GM19099 (cell line): ENCODE data around the gene SH3PXD2B.

ENCODE experiments used
- POLR2A ChIP-seq: IDR thresholded peaks from 3 replicates; pipeline ENCODE4 v1.6.1; 2011; ENCODE audit warnings: low read depth; ENCODE audit not compliant: insufficient read length; ENCODE audit errors: extremely low read depth

The SH3PXD2B gene

GRCh38 chr5:172422255-172422654 lies 32.1 kb downstream of the SH3PXD2B start:
- TF ChIP-seq POLR2A = no peak

GRCh38 chr5:172421020-172421419 lies 33.3 kb downstream of the SH3PXD2B start:
- TF ChIP-seq POLR2A = no peak

DNA sequence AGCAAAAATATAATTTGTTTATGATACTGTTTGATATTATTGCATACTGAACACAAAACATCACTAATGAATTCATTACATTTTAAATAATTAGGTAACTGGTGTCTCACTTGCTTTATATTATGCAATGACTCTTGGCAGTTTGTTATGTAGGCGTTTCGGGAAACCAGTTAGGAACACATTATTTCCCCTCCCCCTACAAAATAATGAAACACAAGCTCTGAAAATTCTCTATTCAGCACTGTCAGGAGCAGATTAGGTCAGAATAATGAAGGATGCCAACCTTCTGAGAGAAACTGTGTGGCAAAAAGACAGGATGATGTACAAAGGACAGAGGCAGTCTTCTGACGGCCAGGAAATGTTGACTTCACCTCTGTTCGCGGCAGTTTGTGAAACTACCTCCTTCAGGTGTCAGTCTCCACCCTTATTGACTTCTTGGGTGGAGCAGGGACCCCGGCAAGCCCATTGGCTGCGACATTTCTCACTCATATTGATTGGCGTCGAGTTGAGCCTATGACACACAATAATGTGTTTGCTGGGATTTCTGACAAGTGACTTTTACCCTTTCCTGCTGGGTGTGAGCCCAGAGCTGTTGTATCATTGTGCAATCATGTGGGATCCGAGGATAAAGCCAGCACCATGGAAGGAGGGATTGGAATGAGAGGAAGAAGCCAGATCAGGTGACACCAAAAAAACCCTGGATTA lies 33.9 kb downstream of the SH3PXD2B start:
- no peak for TF ChIP-seq POLR2A

DNA sequence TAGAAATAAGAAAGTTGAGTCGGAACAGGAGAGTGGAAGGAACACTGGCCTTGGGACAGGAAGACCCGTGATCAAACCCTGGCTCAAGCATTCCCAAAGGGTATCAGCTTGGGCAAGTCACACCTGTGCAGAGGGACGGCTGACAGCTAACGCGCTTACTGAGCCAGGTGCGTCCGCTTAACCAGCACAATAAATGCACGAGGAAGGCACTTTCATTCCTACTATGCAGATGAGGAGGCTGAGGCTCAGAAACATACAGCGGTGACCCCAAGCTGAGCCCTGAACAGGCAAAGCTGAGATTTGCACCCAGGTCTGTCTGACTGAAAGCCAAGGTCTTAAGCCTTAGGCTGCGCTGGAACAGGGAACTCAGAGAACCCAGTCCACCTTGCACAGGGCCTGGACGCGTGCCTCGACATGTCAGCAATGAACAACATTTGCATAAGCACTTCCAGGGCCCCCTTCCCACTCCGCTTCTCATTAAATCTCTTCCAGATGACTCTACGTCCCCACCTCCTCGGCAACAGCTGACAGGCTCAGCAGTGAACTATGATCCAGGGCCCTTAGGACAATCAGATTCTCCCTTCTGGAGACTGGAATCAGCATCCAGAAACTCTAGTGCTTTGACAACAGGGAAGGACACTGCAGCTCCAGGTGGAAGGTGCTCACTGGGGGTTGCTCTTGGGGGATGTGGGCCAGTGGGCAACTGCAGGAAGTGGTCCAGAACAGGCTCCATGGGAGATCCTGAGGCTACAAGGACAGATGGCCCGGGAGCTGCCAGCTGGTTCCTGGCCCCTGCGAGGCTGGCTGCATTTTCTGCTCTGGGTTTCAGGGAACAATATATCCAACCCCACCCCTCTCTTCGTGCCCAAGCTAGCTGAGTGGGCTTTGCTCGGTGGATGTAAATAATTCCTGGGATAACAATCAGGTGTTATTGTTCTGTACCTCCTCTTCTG lies 35.2 kb downstream of the SH3PXD2B start:
- no peak for TF ChIP-seq POLR2A

DNA sequence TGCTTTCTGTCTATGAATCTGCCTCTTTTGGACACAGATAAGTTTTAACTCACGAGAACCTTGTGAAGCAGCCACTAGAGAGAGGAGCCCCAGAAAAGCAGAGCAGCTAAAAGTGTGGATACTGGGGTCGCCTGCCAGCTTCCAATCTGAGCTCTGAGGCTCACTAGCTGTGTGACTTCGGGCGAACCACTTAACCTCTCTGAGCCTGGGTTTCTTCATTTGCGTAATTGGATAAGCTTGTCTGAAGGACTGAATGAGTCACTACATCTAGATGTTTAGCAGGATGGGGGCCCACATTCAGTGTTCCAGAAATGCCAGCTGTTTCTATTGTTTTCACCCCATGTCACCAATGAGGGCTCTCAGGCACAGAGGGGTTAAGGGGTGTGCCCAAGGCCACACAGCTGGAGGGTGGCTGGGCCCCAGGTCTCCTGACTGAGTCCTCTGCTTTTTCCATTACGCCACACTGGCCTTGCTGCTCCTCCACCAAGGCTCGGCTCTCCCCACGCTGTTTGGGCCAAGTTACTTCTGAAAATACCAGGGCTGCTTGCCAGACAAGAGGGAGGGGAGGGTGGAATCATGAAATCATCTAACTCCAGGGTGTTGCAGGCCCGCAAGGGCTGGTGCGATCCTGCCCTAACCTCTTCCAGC lies 36.2 kb downstream of the SH3PXD2B start:
- no peak for TF ChIP-seq POLR2A

DNA sequence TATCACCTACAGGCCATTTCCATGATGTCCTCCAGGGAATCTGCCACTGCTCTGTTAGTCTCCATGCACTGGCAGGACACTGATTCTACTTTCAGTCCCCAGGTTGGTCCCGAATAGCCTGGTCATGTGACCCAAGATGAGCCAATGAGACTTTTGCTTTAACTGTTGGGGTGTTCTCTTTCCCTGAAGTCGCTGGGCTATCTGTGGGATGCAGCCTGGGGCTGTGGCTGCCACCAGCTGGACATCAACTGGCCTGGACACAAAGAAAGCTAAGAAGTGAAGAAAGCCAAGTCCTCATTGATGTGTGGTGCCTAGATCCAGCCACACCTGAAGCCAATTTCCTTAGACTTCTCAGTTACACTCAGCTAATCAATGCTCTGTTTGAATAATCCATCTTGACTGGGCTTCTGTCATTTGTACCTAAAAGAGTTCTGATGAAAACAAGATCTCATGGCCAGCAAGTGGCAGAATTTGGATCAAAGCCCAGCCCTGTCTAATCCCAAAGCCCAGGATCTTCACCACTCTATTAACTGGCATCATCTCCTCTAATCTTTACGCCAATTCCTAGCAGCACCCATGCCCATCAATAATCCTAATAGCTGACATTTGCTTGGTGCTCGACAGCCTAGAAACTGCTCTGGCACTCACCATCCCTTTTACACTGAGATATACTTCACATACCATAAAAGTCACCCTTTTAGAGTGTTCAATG lies 37.0 kb downstream of the SH3PXD2B start:
- no peak for TF ChIP-seq POLR2A

GRCh38 chr5:172415362-172416275 lies 38.7 kb downstream of the SH3PXD2B start:
- TF ChIP-seq POLR2A = no peak

DNA sequence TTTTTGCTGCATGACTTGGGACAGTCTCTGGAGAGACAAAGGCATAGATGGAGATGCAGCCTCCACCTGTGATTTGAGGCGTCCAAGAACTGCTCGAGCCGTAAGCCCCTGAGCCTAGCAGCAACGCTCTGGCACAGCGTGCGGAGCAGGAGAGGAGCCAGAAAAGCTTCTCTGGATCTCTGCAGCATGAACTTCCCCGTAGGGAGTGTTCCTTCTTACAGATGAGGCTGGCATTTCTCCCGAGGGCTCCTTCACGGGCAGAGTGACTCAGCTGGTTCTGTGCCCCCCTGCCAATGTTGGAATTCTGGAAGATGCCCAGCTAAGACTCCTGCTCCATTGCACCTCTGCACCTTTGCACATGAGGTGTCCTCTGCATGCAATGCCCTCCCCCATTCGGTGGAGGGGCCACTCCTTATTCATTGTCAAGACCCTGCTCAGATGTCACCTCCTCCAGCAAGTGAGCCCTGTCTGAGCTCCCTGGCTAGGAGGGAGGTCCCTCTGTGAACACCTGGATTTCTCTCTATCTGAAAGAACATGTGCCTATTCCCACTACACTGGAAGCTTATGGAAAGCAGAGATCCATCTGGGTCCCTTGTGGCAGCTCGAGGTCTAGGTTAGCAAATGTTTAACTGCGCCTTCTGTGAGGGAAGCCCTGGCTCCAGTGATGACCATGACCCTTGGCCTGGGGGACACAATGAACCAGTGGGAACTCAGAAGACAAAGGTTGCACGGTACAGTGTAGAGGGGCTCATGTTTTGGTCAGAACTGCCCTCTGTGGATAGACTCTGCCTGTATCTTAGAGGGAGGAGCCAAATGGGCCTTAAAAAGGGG lies 39.6 kb downstream of the SH3PXD2B start:
- no peak for TF ChIP-seq POLR2A

DNA sequence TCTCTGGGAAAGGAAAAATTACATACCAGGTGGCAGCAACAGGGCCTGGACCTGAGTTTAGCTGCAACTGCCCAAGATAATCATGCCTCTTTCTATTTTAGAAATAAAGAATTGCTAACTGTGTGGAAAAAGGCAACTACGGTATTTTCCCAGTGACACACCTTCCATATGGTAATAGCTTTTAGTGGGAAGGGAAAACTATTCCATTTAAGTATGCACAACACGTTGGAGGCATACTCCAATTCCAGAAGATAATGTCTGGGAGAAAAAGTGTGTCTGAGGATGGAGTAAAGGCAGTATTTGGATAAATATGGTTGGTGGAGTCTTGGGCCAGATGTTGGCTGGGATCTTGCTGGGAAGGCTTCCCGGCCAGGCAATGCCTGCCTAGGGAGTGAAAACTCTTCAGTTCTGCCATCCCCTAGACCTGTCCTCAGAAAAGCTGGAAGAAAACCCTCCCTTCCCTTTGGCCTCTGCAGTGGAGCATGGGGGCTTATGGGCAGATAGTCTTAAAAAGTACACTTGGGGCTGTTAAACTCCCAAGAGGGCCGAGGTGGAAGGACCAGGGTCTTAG lies 40.6 kb downstream of the SH3PXD2B start:
- TF ChIP-seq POLR2A = no peak

DNA sequence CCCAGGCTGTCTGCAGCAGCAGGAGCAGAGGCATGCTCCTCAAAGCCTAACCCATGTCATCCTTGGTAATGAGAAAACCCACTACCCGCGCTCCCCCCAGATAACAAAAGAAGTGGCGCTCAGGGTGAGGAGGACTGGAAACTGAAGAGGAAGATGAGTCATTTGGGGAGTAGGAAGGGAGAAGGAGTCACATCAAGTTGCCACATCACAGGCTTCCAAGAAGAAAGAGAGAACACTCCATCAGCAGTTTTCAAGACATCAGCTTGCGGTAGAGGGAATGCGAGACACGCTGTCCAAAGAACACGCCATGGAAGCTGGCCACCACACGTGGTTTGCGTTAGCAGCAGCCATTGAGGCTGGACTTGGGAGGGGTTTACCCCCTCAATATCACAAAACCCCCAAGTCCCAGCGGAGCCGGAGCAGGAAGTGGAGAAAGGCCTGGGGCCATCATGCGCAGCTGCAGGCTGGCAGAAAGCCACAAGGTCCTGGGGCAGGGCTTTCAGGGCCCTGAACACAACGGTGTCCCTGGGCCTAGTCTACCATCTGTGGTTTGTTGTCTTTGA lies 41.5 kb downstream of the SH3PXD2B start:
- TF ChIP-seq POLR2A = no peak

DNA sequence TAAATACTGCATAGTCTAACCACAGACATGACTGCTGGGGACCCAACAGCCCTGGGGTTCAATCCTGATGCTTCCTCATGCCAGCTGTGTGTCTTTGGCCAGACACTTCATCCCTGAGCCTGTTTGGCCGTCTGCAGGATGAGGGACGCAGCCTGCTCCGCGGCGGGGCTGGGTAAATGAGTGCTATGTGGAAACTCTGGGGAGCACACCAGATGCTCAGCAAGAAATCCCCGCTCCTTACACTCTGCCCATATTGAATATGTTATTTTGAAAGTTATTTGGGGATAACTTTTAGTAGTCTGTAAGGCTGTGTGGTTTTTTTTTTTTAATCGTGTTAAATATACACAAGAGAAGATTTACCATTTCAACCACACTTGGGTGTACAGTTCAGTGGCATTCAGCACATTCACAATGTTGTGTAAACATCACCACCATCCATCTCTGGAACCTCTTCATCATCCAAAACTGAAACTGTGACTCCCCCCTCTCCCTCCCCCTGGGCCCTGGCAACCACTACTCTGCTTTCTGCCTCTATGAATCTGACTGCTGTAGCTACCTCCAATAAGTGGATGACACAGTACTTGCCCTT lies 42.7 kb downstream of the SH3PXD2B start:
- TF ChIP-seq POLR2A = no peak

GRCh38 chr5:172410662-172411483 lies 43.5 kb downstream of the SH3PXD2B start:
- no peak for TF ChIP-seq POLR2A

DNA sequence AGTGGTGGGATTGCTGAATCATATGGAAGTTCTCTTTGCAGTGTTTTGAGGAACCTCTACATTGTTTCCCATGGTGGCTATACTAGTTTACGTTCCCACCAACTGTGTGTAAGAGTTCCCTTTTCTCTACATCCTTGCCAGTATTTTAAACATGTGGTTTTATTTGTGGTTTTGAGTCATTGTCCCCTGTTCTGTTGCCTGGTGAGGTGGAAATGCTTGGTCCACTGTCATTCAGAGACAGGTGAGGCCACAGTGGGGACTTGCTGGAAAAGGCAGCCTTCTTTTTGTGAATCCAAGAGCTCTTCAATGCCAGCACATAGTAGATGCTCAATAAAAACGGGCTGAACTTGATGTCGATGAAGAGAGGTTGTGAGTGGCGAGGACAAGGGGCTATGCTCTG lies 44.2 kb downstream of the SH3PXD2B start:
- TF ChIP-seq POLR2A = no peak
